ENCODE results near the gene CNIH1.

CNIH1 gene

DNA sequence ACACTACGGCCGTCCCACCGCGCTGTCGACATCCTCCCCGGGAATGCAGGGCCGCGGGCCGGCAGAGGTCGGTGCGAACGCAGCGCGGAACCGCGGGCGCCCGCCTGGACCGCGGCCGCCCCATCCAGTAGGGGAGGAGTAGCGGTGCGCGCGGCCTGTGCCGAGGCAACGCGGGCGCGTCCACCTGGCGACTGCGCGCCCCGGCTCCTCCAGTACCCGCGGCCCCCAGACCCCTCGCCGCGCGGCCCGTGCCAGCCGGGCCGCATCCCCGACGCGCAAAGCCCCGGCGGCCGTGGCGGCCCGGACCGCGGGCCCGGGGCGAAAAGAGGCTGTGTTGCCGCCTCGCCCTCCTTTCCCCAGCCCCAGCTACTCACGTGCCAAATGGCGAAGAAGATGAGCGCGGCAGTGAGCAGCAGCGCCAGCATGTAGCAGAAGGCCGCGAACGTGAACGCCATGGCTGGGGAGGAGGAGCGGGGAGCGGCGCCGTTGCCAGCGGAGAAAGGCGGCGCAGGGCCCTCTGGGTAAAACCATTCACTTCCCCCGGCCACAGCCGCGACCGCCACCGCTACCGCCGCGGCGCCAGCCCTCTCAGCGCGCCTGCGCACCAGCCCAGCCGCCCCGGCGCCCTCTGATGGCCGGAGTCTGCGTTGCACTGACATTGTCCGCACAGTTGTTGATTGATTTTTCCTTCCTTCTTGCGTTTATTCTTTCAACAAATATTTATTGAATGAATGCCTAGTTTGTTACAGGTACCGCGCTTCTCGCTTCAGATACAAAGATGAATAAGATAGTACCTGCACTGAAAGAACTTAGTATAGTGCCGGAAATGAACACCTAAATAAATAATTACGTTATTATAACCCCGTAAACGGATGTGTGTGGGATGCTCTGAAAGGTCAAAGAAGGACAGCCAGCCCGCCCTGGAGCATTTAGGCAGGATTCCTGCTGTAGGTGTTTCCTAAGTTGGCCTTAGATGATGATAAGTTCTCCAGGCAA is at the start of gene CNIH1:
Gene CNIH1, minus strand, starts transcription at position 502 of the 996 bp plus-strand sequence. Its CDS starts 47 bp downstream, at position 455.
- in situ Hi-C loops (cut with HindIII; ENCODE audit: low sequenced_read_pairs), result no loop called here

DNA sequence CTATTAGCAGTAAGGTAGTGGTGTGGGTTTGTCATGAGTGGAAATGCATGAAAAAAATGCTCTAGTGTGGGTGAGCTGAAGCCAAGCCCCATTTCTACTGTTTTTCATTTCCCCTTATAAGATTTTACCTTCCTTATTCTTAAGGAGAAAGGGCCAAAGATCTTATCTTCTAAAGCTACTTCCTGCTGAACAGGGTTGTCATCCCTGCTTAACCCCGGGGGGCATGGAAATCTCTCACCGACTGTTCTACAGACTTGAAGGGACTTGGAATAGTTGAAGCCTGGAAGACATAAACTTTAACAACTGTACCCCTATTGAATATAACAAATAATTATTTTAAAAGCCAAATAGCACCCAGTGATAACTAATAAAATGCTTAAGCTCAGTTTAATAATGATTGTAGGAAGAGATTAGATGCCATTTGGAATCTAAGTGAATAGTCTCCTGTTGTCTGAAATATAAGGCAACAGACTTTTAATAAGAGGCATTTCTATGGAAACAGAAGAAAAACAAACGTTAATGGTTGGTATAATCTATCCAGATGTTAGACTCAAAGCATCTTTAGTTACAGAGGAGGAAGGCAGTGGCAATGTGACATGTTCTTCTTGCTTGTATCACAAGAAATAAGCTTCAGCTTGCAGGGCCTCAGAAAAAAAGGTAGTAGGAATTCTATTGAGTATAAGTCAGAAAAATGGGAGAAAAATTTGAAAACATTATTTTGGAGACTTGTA is 49.4 kb upstream of the CNIH1 start:
- in situ Hi-C loops (cut with HindIII; ENCODE audit: low sequenced_read_pairs), result no loop called here

- in situ Hi-C loops (cut with HindIII; ENCODE audit: low sequenced_read_pairs), result no loop called here
Measured at GRCh38 chr14:54489731-54490444, 48.7 kb upstream of the CNIH1 start.

GRCh38 chr14:54489318-54489683 is 48.1 kb upstream of the CNIH1 start:
- in situ Hi-C loops (cut with HindIII; ENCODE audit: low sequenced_read_pairs), result no loop called here

GRCh38 chr14:54488646-54489317 is 47.6 kb upstream of the CNIH1 start, which contains the start of gene GMFB:
Gene GMFB, minus strand, starts transcription at chr14:54488980. Its CDS starts 53 bp downstream, at chr14:54488927.
- in situ Hi-C loops (cut with HindIII; ENCODE audit: low sequenced_read_pairs), result no loop called here

- in situ Hi-C loops (cut with HindIII; ENCODE audit: low sequenced_read_pairs), result no loop called here
Measured at GRCh38 chr14:54488318-54488645, 47.1 kb upstream of the CNIH1 start.

DNA sequence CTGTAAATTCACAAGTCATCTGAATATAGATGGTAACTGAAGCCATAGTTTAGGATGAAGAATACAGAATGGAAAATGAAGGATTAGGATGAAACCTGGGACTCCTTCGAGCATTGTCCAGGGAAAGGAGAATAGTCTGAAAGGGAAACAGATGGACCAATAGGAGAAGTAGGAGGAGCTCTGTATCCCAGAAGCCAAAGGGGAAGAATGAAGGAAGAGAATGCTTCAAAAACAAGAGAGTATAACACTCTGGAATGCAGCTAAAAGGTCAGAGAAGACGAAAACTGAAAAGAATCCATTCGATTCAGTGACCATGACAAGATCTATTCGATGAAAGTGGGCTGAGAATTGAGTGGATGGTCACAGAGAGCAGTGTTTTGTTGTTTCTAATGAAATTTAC is 46.6 kb upstream of the CNIH1 start:
- in situ Hi-C loops (cut with HindIII; ENCODE audit: low sequenced_read_pairs), result no loop called here

- in situ Hi-C loops (cut with HindIII; ENCODE audit: low sequenced_read_pairs), result no loop called here
Measured at GRCh38 chr14:54486685-54487084, 45.5 kb upstream of the CNIH1 start.

GRCh38 chr14:54483846-54484245 is 42.7 kb upstream of the CNIH1 start:
- in situ Hi-C loops (cut with HindIII; ENCODE audit: low sequenced_read_pairs), result no loop called here

DNA sequence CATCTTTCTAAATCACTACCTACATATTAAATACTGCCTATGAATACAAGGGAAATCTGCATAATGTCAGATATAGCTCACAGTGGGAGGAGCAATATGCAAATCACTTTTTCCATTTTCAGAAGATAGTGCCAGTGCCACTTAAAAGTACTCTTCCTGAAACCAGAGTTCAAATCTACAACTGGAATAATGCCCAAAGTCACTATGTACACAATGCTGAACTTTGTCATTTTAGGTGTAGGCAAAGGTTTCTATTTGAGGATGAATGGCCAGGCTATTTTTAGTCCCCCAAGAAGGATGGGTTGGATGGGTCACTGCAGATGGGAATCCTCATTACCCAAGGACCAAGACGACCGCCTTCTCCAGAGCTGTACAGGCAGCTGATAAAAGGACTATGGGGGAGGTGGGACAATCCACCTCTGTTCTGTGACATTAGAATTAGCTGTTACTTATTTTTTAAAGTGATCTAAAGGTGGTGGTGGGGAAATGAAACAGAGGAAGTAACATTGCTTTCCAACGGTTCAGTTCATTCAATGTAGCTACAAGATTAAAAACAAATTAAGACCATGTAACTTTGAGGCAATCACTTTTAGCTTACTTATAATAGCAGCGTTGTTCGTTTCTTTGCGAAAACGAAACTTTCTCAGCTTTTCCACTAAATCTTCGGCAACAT is 42.0 kb upstream of the CNIH1 start:
- in situ Hi-C loops (cut with HindIII; ENCODE audit: low sequenced_read_pairs), result no loop called here

- in situ Hi-C loops (cut with HindIII; ENCODE audit: low sequenced_read_pairs), result no loop called here
Measured at GRCh38 chr14:54481695-54482094, 40.5 kb upstream of the CNIH1 start.

DNA sequence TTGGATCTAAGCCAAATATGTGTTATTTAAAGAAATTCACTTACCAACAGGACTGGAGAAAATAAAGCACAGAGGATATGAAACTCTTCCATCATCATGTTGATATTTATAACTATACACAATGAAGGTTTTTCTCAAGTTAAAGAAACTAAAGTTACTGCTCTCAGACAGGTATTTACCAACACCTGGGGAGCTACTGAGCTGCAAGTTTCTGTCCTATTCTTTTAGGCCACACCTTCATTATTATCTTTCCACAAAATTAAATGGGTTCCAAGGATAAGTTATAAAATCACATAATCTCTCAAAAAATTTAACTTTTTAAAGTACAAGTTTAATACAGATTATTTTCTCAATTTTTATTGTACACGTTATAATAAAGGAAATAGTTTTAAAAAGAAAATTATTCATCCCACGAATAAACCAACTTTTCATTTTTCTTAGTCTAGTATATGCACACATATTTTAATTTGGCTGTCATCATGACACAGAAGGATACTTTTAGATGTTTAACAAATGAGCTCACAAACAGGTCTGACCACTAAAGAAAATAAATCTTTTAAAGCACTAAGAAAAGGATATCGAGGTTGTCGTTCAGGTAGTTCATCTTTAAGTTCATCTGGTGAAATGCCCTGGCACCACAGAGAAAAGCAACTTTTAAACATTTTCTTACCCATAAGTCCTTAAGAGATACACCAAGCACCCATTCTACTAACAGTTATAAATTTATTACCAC is 39.8 kb upstream of the CNIH1 start:
- in situ Hi-C loops (cut with HindIII; ENCODE audit: low sequenced_read_pairs), result no loop called here

- in situ Hi-C loops (cut with HindIII; ENCODE audit: low sequenced_read_pairs), result no loop called here
Measured at GRCh38 chr14:54478636-54479215, 37.6 kb upstream of the CNIH1 start.

DNA sequence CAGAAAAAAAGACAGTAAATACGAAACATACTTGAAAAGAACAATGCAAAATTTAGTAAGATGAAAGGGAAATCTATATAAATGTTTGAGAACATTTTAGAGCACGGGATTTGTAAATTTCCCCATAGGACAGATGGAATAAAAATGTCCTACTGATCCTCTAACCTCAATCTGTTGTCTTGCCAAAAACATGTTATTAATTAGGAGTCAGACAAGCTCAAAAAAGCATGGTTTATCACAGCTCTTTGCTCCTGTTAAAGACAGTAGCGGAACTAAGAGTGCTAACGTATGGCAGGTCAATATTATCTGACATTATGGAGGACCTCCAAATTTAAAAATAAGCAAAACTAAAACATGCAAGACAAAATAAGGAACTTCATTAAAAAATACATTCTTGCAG is 34.7 kb upstream of the CNIH1 start:
- in situ Hi-C loops (cut with HindIII; ENCODE audit: low sequenced_read_pairs), result no loop called here

- in situ Hi-C loops (cut with HindIII; ENCODE audit: low sequenced_read_pairs), result no loop called here
Measured at GRCh38 chr14:54475187-54475899, 34.2 kb upstream of the CNIH1 start.

DNA sequence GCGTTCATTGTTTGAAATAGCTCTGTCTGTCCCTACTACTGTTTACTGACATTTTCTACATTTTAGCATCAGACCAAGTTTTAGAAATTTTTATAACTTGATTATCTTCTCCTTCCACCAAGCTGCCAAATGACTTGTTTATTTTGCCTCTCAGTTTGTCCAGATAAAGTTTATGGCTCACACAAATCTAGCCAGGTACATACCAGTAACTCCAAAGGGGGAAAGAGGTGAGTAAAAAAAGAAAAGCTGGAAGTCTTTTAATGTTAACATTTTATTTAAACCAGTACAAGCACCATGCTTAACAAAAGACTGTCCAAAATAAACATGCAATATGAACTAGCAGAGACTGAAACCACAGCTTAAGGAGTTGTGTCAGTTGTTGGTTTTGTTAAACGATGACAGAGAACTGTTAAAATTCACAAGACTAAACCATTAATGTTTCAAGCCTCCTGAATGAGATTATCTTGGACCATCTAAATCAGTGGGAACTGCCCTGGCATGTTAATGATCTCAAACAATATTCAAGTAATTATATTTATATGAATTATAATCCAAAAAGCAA is 33.1 kb upstream of the CNIH1 start:
- in situ Hi-C loops (cut with HindIII; ENCODE audit: low sequenced_read_pairs), result no loop called here

- in situ Hi-C loops (cut with HindIII; ENCODE audit: low sequenced_read_pairs), result no loop called here
Measured at GRCh38 chr14:54472315-54472714, 31.1 kb upstream of the CNIH1 start.

DNA sequence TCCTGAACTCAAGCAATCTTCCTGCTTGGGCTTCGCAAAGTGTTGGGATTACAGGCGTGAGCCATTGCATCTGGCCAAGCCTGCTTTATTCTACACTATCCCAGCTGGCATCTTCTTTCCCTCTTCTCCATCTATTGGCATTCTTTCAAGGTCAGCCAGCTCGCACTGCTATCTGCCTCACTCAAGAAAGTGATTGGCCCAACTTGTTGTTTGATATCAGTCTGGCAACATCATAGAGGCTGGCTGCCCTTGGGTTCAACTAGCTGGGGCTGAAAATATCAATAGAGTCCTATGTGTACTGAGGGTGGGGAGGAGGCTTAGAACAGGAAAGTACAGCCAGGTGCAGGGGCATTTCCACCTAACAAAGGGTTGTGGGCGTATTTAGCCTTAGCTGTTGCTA is 30.5 kb upstream of the CNIH1 start:
- in situ Hi-C loops (cut with HindIII; ENCODE audit: low sequenced_read_pairs), result no loop called here
